NB4 (cell line): ENCODE measurements around the gene POLDIP3.

ENCODE experiments used
- MAX ChIP-seq: IDR thresholded peaks from 2 replicates; pipeline ENCODE4 v1.6.1; 2011; ENCODE audit warnings: low read depth, low read length
- MYC ChIP-seq: IDR thresholded peaks from 2 replicates; pipeline ENCODE4 v1.6.1; 2011; ENCODE audit warnings: low read depth, low read length
- POLR2A ChIP-seq: IDR thresholded peaks from 2 replicates; pipeline ENCODE4 v1.6.1; 2011; ENCODE audit warnings: mild to moderate bottlenecking; ENCODE audit not compliant: insufficient read length; ENCODE audit errors: extremely low read depth
- TF ChIP-seq, protein P1 (sequence below): IDR thresholded peaks from one replicate; pipeline ENCODE4 v1.5.1; 2012; ENCODE audit warnings: low read depth, low read length

DNA sequence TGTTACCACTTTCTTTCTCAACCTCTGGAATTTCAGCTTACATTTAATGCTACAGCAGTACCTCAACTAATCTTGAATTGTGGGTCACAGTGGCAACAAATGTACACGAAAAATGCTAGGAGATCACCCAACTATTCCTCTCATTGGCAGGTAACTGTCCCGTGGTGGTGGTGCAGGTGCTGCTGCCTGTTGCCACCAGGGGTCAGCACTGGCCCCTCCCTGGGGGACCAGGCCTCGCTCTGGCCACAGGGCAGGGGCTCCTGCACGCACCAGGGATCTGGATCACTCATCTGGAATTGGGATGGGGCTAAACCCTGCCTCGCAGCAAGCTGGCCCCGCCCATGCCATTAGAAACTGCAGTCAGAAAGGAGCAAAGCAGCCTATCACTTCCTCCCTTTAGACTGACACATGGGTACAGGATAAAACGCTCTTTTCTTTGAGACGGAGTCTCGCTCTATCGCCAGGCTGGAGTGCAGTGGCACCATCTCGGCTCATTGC lies 6.9 kb upstream of the POLDIP3 start:
- TF ChIP-seq, protein P1, sequence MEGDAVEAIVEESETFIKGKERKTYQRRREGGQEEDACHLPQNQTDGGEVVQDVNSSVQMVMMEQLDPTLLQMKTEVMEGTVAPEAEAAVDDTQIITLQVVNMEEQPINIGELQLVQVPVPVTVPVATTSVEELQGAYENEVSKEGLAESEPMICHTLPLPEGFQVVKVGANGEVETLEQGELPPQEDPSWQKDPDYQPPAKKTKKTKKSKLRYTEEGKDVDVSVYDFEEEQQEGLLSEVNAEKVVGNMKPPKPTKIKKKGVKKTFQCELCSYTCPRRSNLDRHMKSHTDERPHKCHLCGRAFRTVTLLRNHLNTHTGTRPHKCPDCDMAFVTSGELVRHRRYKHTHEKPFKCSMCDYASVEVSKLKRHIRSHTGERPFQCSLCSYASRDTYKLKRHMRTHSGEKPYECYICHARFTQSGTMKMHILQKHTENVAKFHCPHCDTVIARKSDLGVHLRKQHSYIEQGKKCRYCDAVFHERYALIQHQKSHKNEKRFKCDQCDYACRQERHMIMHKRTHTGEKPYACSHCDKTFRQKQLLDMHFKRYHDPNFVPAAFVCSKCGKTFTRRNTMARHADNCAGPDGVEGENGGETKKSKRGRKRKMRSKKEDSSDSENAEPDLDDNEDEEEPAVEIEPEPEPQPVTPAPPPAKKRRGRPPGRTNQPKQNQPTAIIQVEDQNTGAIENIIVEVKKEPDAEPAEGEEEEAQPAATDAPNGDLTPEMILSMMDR: peak; percentile 87
- TF ChIP-seq POLR2A (no peak), MAX (no peak), MYC (no peak)
